Measurements from ENCODE around the gene CADM1.

- TF ChIP-seq CTCF (IDR thresholded peaks at IDR 0.05 in 4 of 5, conservative IDR thresholded peaks at IDR 0.05 in 1 of 5) = no peak
- TF ChIP-seq POLR2A (IDR thresholded peaks at IDR 0.05) = no peak
Measured at GRCh38 chr11:115267238-115267781, 236.9 kb downstream of the CADM1 start.

All from gastrocnemius medialis (tissue), 4 donors.